ENCODE results near the gene KCNAB1.

KCNAB1 gene

GRCh38 chr3:156421534-156421933 is 301.2 kb downstream of the KCNAB1 start:
- CTCF ChIA-PET: no interaction called here
- no peak for TF ChIP-seq CTBP1 (IDR thresholded peaks at IDR 0.05; ENCODE audit: borderline replicate concordance)
- no peak for TF ChIP-seq PKNOX1 (IDR thresholded peaks at IDR 0.05)
- no peak for TF ChIP-seq ZNF384 (IDR thresholded peaks at IDR 0.05)
- POLR2A ChIA-PET: no interaction called here
- DNase-seq (ENCODE audit: extremely low spot score): no peak

GRCh38 chr3:156424758-156425157 is 304.4 kb downstream of the KCNAB1 start:
- POLR2A ChIA-PET: no interaction called here
- TF ChIP-seq NFRKB (IDR thresholded peaks at IDR 0.05) (no peak), HDGF (IDR thresholded peaks at IDR 0.05; ENCODE audit: borderline replicate concordance) (no peak), BHLHE40 (IDR thresholded peaks at IDR 0.05; ENCODE audit: borderline replicate concordance) (no peak), SUZ12 (IDR thresholded peaks at IDR 0.05) (no peak), LEF1 (IDR thresholded peaks at IDR 0.05; ENCODE audit: borderline replicate concordance) (no peak), SP1 (IDR thresholded peaks at IDR 0.05) (no peak), PKNOX1 (IDR thresholded peaks at IDR 0.05) (no peak), L3MBTL2 (conservative IDR thresholded peaks at IDR 0.05) (no peak), ARNT (IDR thresholded peaks at IDR 0.05) (no peak), FOXK2 (IDR thresholded peaks at IDR 0.05) (no peak), FOXA1 (IDR thresholded peaks at IDR 0.05) (no peak), FOXM1 (IDR thresholded peaks at IDR 0.05; ENCODE audit: borderline replicate concordance) (no peak), ELF4 (IDR thresholded peaks at IDR 0.05) (no peak), ZNF384 (IDR thresholded peaks at IDR 0.05) (no peak), CTBP1 (IDR thresholded peaks at IDR 0.05; ENCODE audit: borderline replicate concordance) (no peak), TARDBP (IDR thresholded peaks at IDR 0.05) (no peak)
- CTCF ChIA-PET: interaction anchor here (0.9 kb wide), 1 partner anchor 251 kb away, joined by 4 read pairs; no protein-coding TSS in a partner anchor
- DNase-seq (ENCODE audit: extremely low spot score): no peak

GRCh38 chr3:156425651-156426050 is 305.3 kb downstream of the KCNAB1 start:
- ChIA-PET CTCF (no interaction called here), POLR2A (no interaction called here)
- no peak for DNase-seq (ENCODE audit: extremely low spot score)
- TF ChIP-seq CTBP1 (IDR thresholded peaks at IDR 0.05; ENCODE audit: borderline replicate concordance) (no peak), HDGF (IDR thresholded peaks at IDR 0.05; ENCODE audit: borderline replicate concordance) (no peak), ELF4 (IDR thresholded peaks at IDR 0.05) (no peak), ZNF384 (IDR thresholded peaks at IDR 0.05) (no peak), FOXM1 (IDR thresholded peaks at IDR 0.05; ENCODE audit: borderline replicate concordance) (no peak), ARNT (IDR thresholded peaks at IDR 0.05) (no peak), BHLHE40 (IDR thresholded peaks at IDR 0.05; ENCODE audit: borderline replicate concordance) (no peak), PKNOX1 (IDR thresholded peaks at IDR 0.05) (no peak), FOXA1 (IDR thresholded peaks at IDR 0.05) (no peak), SP1 (IDR thresholded peaks at IDR 0.05) (no peak), TARDBP (IDR thresholded peaks at IDR 0.05) (no peak), SUZ12 (IDR thresholded peaks at IDR 0.05) (no peak), L3MBTL2 (conservative IDR thresholded peaks at IDR 0.05) (no peak), NFRKB (IDR thresholded peaks at IDR 0.05) (no peak), LEF1 (IDR thresholded peaks at IDR 0.05; ENCODE audit: borderline replicate concordance) (no peak), FOXK2 (IDR thresholded peaks at IDR 0.05) (no peak)

DNA sequence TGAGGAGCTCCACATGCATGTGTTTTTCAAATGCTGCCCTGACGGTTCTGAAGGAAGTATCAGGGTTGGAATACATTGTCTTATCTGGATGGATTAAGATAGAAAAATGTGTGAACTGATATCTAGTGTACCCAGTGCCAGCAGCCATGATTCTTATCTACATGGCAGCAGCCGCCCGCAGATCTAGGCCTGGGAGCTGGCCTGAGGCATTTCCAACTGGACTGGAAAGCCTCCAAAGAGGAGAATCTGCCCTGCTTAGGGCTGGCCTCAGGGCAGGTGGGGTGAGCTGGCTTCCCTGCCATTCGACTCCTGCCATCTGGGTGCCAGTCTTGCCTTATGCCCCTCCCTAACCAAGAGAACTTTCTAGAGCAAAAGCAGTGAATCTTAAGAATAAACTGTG is 308.7 kb downstream of the KCNAB1 start:
- POLR2A ChIA-PET: no interaction called here
- TF ChIP-seq SUZ12 (IDR thresholded peaks at IDR 0.05) (no peak), LEF1 (IDR thresholded peaks at IDR 0.05; ENCODE audit: borderline replicate concordance) (no peak), CTBP1 (IDR thresholded peaks at IDR 0.05; ENCODE audit: borderline replicate concordance) (no peak), FOXM1 (IDR thresholded peaks at IDR 0.05; ENCODE audit: borderline replicate concordance) (no peak), L3MBTL2 (conservative IDR thresholded peaks at IDR 0.05) (no peak), HDGF (IDR thresholded peaks at IDR 0.05; ENCODE audit: borderline replicate concordance) (no peak), NFRKB (IDR thresholded peaks at IDR 0.05) (no peak), ZNF384 (IDR thresholded peaks at IDR 0.05) (no peak), SP1 (IDR thresholded peaks at IDR 0.05) (no peak), PKNOX1 (IDR thresholded peaks at IDR 0.05) (no peak), ARNT (IDR thresholded peaks at IDR 0.05) (no peak)
- no peak for DNase-seq (ENCODE audit: extremely low spot score)
- CTCF ChIA-PET: no interaction called here

DNA sequence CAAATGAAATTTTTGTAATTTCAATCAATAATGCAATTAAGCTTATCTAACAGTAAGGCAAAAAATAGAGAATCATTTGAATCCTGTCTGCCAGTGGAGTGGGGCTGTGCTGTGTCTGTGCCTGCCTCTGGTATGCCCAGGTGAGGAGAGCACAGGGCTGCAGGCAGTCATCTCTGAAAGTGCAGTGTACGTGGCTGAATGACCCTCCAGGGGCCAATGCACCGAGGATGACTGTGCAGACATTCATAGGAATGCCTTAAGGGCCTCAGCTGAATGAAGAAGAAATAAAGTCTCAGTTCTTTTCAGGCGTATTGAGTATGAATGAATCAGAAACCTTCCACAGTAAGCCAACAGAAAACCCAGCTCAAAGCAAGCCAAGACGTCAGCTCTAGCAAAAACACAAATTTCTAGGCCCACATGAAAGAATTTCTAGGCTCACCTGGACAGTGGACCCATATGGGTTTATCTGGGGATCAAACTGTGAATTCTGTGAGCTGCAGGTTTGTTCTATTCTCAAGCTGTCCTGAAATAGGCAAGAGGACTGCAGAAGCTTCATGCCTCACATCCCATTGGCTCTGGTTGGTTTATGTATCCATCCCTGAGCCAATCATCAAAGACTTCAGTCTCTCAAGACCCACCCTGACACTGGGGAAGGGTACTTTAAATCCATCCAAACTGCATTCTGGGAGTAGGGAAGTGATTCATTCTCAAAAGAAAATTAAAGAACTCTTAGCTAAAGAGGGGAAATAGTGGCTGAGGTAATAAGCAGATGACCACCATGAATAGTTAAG is 311.2 kb downstream of the KCNAB1 start:
- ChIA-PET CTCF (no interaction called here), POLR2A (no interaction called here)
- no peak for TF ChIP-seq FOXA1 (IDR thresholded peaks at IDR 0.05)
- TF ChIP-seq FOXM1 (IDR thresholded peaks at IDR 0.05; ENCODE audit: borderline replicate concordance): no peak
- no peak for TF ChIP-seq CTBP1 (IDR thresholded peaks at IDR 0.05; ENCODE audit: borderline replicate concordance)
- no peak for TF ChIP-seq SP1 (IDR thresholded peaks at IDR 0.05)
- no peak for TF ChIP-seq HDGF (IDR thresholded peaks at IDR 0.05; ENCODE audit: borderline replicate concordance)
- no peak for TF ChIP-seq BHLHE40 (IDR thresholded peaks at IDR 0.05; ENCODE audit: borderline replicate concordance)
- no peak for TF ChIP-seq ELF4 (IDR thresholded peaks at IDR 0.05)
- no peak for TF ChIP-seq NFRKB (IDR thresholded peaks at IDR 0.05)
- no peak for TF ChIP-seq FOXK2 (IDR thresholded peaks at IDR 0.05)
- no peak for TF ChIP-seq SUZ12 (IDR thresholded peaks at IDR 0.05)
- no peak for TF ChIP-seq ZNF384 (IDR thresholded peaks at IDR 0.05)
- no peak for TF ChIP-seq PKNOX1 (IDR thresholded peaks at IDR 0.05)
- TF ChIP-seq LEF1 (IDR thresholded peaks at IDR 0.05; ENCODE audit: borderline replicate concordance): no peak
- TF ChIP-seq L3MBTL2 (conservative IDR thresholded peaks at IDR 0.05): no peak
- TF ChIP-seq TARDBP (IDR thresholded peaks at IDR 0.05): no peak
- no peak for TF ChIP-seq ARNT (IDR thresholded peaks at IDR 0.05)
- no peak for DNase-seq (ENCODE audit: extremely low spot score)

All from HEK293T (cell line).